ENCODE measurements around the gene APOL3.
"Not testable (repeated sequence)": the region's sequence is repeated elsewhere in the genome, so short reads cannot be mapped to it uniquely, and the experiment has no call there.

DNA sequence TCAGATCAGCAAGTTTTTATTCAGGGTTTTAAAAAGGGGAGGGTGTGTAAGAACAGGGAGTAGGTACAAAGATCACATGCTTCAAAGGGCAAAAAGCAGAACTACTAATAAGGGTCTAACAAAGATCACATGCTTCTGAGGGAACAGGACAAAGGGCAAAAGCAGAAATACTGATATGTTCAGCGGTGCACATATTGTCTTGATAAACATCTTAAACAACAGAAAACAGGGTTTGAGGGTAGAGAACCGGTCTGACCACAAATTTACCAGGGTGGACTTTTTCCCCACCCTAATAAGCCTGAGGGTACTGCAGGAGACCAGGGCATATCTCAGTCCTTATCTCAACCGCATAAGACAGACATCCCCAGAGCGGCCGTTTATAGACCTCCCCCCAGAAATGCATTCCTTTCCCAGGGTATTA is 48.9 kb upstream of the APOL3 start:
- TF ChIP-seq, protein P1, sequence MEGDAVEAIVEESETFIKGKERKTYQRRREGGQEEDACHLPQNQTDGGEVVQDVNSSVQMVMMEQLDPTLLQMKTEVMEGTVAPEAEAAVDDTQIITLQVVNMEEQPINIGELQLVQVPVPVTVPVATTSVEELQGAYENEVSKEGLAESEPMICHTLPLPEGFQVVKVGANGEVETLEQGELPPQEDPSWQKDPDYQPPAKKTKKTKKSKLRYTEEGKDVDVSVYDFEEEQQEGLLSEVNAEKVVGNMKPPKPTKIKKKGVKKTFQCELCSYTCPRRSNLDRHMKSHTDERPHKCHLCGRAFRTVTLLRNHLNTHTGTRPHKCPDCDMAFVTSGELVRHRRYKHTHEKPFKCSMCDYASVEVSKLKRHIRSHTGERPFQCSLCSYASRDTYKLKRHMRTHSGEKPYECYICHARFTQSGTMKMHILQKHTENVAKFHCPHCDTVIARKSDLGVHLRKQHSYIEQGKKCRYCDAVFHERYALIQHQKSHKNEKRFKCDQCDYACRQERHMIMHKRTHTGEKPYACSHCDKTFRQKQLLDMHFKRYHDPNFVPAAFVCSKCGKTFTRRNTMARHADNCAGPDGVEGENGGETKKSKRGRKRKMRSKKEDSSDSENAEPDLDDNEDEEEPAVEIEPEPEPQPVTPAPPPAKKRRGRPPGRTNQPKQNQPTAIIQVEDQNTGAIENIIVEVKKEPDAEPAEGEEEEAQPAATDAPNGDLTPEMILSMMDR (IDR thresholded peaks at IDR 0.05; ENCODE audit: poor library complexity): not testable (repeated sequence)
- TF ChIP-seq EZH2 (IDR thresholded peaks at IDR 0.05; ENCODE audit: borderline replicate concordance): not testable (repeated sequence)

All from hepatocyte (in vitro differentiated cells).